ENCODE measurements around the gene EAPP.
"Not testable (repeated sequence)": the region's sequence is repeated elsewhere in the genome, so short reads cannot be mapped to it uniquely, and the experiment has no call there.

The EAPP gene

GRCh38 chr14:34536951-34537676, 2.4 kb downstream of the EAPP start:
- H3K27ac ChIP-seq (ENCODE audit: low read depth, low read length): no peak overlapping the region
- H3F3A ChIP-seq (ENCODE audit: control insufficient read depth, insufficient read depth): peaks cover 3% of the 10 kb centered on the region; the same call in 1 of the 2 replicates
- TF ChIP-seq EZH2phosphoT487 (IDR thresholded peaks at IDR 0.05; ENCODE audit: borderline replicate concordance, low read length) (no peak), CTCF (IDR thresholded peaks at IDR 0.05; ENCODE audit: low read depth, low read length, poor library complexity, severe bottlenecking) (no peak)
- no peaks in the 10 kb centered on the region for H3K9me3 ChIP-seq (ENCODE audit: control insufficient read depth, insufficient read depth, low read length)
- H3K36me3 ChIP-seq (ENCODE audit: control insufficient read depth, low read length): peaks cover 21% of the 10 kb centered on the region
- peaks cover 17% of the 10 kb centered on the region for H3K4me1 ChIP-seq (ENCODE audit: control insufficient read depth, low read length)
- no peaks in the 10 kb centered on the region for H3K9me2 ChIP-seq (replicated peaks; ENCODE audit: control insufficient read depth, low read length)
- H3K4me3 ChIP-seq (ENCODE audit: low read length): no peak overlapping the region
- no peaks in the 10 kb centered on the region for H4K20me1 ChIP-seq (ENCODE audit: control insufficient read depth, insufficient read depth, low read depth, low read length)
- peaks cover 30% of the 10 kb centered on the region for H3K79me2 ChIP-seq (ENCODE audit: control insufficient read depth, low read length)
- H3K4me2 ChIP-seq (ENCODE audit: low read length): peak overlapping the region; percentile 68; the same call in 1 of the 2 replicates
- H3K27me3 ChIP-seq (ENCODE audit: control insufficient read depth, low read length): no peaks in the 10 kb centered on the region

- Histone ChIP-seq H3K9me2 (replicated peaks; ENCODE audit: control insufficient read depth, low read length) (no peaks in the 10 kb centered on the region), H3K4me3 (ENCODE audit: low read length) (no peak overlapping the region), H3K4me2 (ENCODE audit: low read length) (no peak overlapping the region), H3K79me2 (ENCODE audit: control insufficient read depth, low read length) (no peaks in the 10 kb centered on the region), H3K4me1 (ENCODE audit: control insufficient read depth, low read length) (no peaks in the 10 kb centered on the region), H3F3A (ENCODE audit: control insufficient read depth, insufficient read depth) (no peaks in the 10 kb centered on the region), H3K9me3 (ENCODE audit: control insufficient read depth, insufficient read depth, low read length) (no peaks in the 10 kb centered on the region), H4K20me1 (ENCODE audit: control insufficient read depth, insufficient read depth, low read depth, low read length) (no peaks in the 10 kb centered on the region), H3K27me3 (ENCODE audit: control insufficient read depth, low read length) (no peaks in the 10 kb centered on the region), H3K36me3 (ENCODE audit: control insufficient read depth, low read length) (peaks cover 54% of the 10 kb centered on the region), H3K27ac (ENCODE audit: low read depth, low read length) (no peak overlapping the region)
- TF ChIP-seq CTCF (IDR thresholded peaks at IDR 0.05; ENCODE audit: low read depth, low read length, poor library complexity, severe bottlenecking) (no peak), EZH2phosphoT487 (IDR thresholded peaks at IDR 0.05; ENCODE audit: borderline replicate concordance, low read length) (no peak)
Observed at GRCh38 chr14:34527591-34527990, 11.9 kb downstream of the EAPP start.

- H3K36me3 ChIP-seq (ENCODE audit: control insufficient read depth, low read length): peaks cover 54% of the 10 kb centered on the region
- H3K4me1 ChIP-seq (ENCODE audit: control insufficient read depth, low read length); H3K9me3 ChIP-seq (ENCODE audit: control insufficient read depth, insufficient read depth, low read length); H4K20me1 ChIP-seq (ENCODE audit: control insufficient read depth, insufficient read depth, low read depth, low read length); H3K9me2 ChIP-seq (replicated peaks; ENCODE audit: control insufficient read depth, low read length); H3K4me2 ChIP-seq (ENCODE audit: low read length); H3K27ac ChIP-seq (ENCODE audit: low read depth, low read length); H3K79me2 ChIP-seq (ENCODE audit: control insufficient read depth, low read length); H3K4me3 ChIP-seq (ENCODE audit: low read length); H3K27me3 ChIP-seq (ENCODE audit: control insufficient read depth, low read length); H3F3A ChIP-seq (ENCODE audit: control insufficient read depth, insufficient read depth): not testable (repeated sequence)
Observed at GRCh38 chr14:34524216-34524615, 15.3 kb downstream of the EAPP start.

GRCh38 chr14:34522496-34522895, 17.0 kb downstream of the EAPP start:
- Histone ChIP-seq H3K36me3 (ENCODE audit: control insufficient read depth, low read length) (peaks cover 51% of the 10 kb centered on the region), H3K4me2 (ENCODE audit: low read length) (no peak overlapping the region), H3K4me3 (ENCODE audit: low read length) (no peak overlapping the region), H3K79me2 (ENCODE audit: control insufficient read depth, low read length) (no peaks in the 10 kb centered on the region), H3K27ac (ENCODE audit: low read depth, low read length) (no peak overlapping the region), H3K4me1 (ENCODE audit: control insufficient read depth, low read length) (no peaks in the 10 kb centered on the region), H3F3A (ENCODE audit: control insufficient read depth, insufficient read depth) (no peaks in the 10 kb centered on the region), H3K9me2 (replicated peaks; ENCODE audit: control insufficient read depth, low read length) (no peaks in the 10 kb centered on the region), H4K20me1 (ENCODE audit: control insufficient read depth, insufficient read depth, low read depth, low read length) (no peaks in the 10 kb centered on the region), H3K9me3 (ENCODE audit: control insufficient read depth, insufficient read depth, low read length) (no peaks in the 10 kb centered on the region), H3K27me3 (ENCODE audit: control insufficient read depth, low read length) (no peaks in the 10 kb centered on the region)
- TF ChIP-seq EZH2phosphoT487 (IDR thresholded peaks at IDR 0.05; ENCODE audit: borderline replicate concordance, low read length) (no peak), CTCF (IDR thresholded peaks at IDR 0.05; ENCODE audit: low read depth, low read length, poor library complexity, severe bottlenecking) (no peak)

- H3K4me3 ChIP-seq (ENCODE audit: low read length); H4K20me1 ChIP-seq (ENCODE audit: control insufficient read depth, insufficient read depth, low read depth, low read length); H3K9me2 ChIP-seq (replicated peaks; ENCODE audit: control insufficient read depth, low read length); H3F3A ChIP-seq (ENCODE audit: control insufficient read depth, insufficient read depth); H3K27ac ChIP-seq (ENCODE audit: low read depth, low read length); H3K4me2 ChIP-seq (ENCODE audit: low read length); H3K79me2 ChIP-seq (ENCODE audit: control insufficient read depth, low read length); H3K27me3 ChIP-seq (ENCODE audit: control insufficient read depth, low read length); H3K9me3 ChIP-seq (ENCODE audit: control insufficient read depth, insufficient read depth, low read length); H3K4me1 ChIP-seq (ENCODE audit: control insufficient read depth, low read length): not testable (repeated sequence)
- H3K36me3 ChIP-seq (ENCODE audit: control insufficient read depth, low read length): peaks cover 45% of the 10 kb centered on the region
Observed at GRCh38 chr14:34521071-34521470, 18.4 kb downstream of the EAPP start.

Measured in DOHH2 (cell line).